Right lobe of liver (tissue), 4 donors: ENCODE data around the gene USF2.

Experiments used
- CTCF ChIP-seq, 4 donors: fragments of 200-600 bp in 3 of 4; fragments of 450-650 bp in 1 of 4; IDR thresholded peaks; one replicate each; pipeline versions ENCODE4 v1.5.1 to v1.8.0; 2016 to 2022; ENCODE audit warnings: antibody characterized with exemption in 4 of 4, mild to moderate bottlenecking in 2 of 4
- POLR2A ChIP-seq: fragments of 450-650 bp; IDR thresholded peaks from one replicate; pipeline ENCODE4 v1.6.1; 2017; ENCODE audit warnings: antibody characterized with exemption, mild to moderate bottlenecking
- donor health status: DM: no; HTN: no; CAD: no.
- donor health status: DM: no; HTN: no; CAD: no.
- donor health status: DM: no; HTN: yes; CAD: no.

GRCh38 chr19:35276706-35277281 is 8.0 kb downstream of the USF2 start:
- TF ChIP-seq CTCF (IDR thresholded peaks at IDR 0.05) (no peak), POLR2A (no peak)
